PC-9 (cell line): ENCODE results near the gene NFKBIB.

Source experiments
- CTCF ChIP-seq: fragments of 200-600 bp; sonication (generic); conservative IDR thresholded peaks from 2 replicates; pipeline ENCODE4 v1.6.1; 2017; ENCODE audit warnings: mixed run types, antibody characterized with exemption, mild to moderate bottlenecking, moderate library complexity
- EZH2 ChIP-seq: fragments of 200-600 bp; sonication (generic); IDR thresholded peaks from 2 replicates; pipeline ENCODE4 v1.8.0; 2017; ENCODE audit warnings: antibody characterized with exemption, low read depth

GRCh38 chr19:38951187-38951586 lies 51.4 kb downstream of the NFKBIB start:
- TF ChIP-seq CTCF, result no peak
- TF ChIP-seq EZH2, result no peak
